HG03135 (cell line): Measurements from ENCODE around the gene MAMDC4.
"Not testable (repeated sequence)": the region's sequence is repeated elsewhere in the genome, so short reads cannot be mapped to it uniquely, and the experiment has no call there.

Source experiments
- ATAC-seq: cut with Tn5 transposase; IDR thresholded peaks from one replicate; pipeline ENCODE4 v1.9.1; 2021; ENCODE audit warnings: mild to moderate bottlenecking, moderate library complexity; ENCODE audit not compliant: unreplicated experiment

MAMDC4 gene

GRCh38 chr9:136860529-136860928 is 8.4 kb downstream of the MAMDC4 start:
- no peak for ATAC-seq

- ATAC-seq = no peak
These were observed 9.1 kb downstream of the MAMDC4 start for GRCh38 chr9:136860933-136861873.

GRCh38 chr9:136861874-136862457 is 9.8 kb downstream of the MAMDC4 start:
- no peak for ATAC-seq

DNA sequence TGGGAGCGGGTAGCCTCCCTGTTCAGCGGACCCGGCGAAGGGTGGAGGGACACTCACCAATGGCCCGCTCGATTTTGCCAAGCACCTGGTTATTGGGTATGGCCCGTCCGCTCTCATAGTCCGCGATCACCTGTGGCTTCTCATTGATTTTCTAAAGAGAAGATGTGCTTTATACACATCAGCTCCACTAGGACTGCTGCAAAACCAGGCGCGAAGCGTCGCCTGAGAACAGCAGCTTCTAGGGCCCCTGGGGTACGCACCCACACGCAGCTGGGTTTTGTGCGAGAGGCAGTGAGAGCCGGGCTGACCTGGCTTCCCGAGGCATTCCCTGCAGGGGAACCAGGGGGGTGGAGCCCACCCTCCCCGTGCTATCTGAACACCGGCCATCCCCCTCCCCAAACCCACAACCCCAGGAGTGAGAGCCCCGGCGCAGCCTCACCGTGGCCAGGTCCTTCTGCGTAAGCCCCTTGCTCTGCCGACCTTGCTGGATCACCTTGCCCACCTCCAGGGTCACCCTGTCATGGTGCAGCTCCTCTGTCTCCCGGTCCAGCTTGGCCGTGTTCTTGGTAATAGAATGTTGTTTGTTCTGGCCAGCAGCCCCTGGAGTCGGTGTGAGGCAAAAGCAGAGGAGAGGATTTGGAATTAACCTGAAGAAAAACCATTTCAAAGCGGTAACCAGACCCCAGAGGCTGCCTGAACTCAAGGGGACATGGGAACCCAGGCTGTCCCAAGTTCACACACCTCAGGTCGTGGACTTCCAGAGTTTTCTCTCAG is 10.9 kb downstream of the MAMDC4 start:
- no peak for ATAC-seq

GRCh38 chr9:136863623-136864273 is 11.6 kb downstream of the MAMDC4 start:
- no peak for ATAC-seq

DNA sequence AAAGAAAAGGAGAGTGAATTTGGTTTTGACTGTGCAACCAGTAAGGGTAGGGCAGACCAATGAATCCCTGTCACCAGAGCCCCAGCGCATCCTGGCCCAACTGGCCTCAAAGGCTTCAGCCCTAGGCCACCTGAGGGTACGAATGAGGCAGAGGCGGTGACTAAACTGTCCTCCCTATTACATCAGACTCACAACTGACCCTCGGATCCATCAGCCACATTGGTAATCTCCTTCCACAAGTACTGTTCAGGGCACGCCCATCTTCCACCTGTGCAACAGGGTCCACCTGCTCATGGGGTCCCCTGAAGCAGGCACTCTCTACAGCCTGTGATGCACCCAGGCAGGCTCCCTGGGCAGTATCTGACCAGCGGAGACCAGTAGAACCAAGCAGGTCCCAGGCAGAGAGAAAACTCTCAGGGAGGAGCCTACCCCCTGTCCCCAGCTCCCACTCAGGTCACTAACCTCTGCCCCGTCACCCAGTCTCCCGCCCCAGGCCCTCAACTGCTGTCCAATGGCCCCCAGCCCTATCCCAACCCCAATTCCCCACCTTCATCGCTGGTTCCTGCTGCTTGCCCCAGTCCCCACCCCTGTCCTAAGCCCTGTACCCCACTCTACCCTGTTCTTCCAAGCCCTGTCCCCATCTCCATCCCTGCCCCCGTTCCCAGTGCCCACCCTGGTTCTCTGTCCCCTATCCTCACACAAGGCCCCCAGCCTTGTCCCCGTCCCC is 13.1 kb downstream of the MAMDC4 start:
- no peak for ATAC-seq

DNA sequence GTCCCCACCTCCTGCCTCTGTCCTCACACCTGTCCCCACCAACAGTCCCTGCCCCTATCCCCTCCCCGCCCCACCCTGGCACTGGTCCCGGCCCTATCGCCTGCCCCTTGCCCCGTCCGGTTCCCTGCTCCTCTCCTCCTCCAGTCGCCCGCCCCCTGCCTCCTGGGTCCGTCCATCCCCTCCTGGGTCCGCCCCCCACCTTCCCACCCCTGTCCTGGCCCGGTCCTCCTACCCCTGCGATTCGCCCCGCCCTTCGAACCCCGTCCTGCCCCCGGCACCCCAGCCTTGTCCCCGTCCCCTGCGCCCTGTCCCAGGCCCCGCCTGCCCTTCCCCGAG is 13.6 kb downstream of the MAMDC4 start:
- ATAC-seq = no peak

DNA sequence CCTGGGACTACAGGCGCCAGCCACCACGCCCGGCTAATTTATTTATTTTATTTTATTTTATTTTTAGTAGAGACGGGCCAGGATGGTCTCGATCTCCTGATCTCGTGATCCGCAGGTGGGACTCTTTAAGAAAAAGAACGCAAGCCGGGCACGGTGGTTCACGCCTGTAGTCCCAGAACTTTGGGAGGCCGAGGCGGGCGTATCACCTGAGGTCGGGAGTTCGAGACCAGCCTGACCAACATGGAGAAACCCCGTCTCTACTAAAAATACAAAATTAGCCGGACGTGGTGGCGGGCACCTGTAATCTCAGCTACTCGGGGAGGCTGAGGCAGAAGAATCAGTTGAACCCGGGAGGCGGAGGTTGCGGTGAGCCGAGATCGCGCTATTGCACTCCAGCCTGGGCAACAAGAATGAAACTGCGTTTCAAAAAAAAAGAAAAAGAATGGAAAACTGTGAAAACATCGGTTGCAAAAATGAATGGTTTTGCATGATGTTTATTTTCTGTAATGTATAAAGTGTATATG is 14.8 kb downstream of the MAMDC4 start:
- ATAC-seq = not testable (repeated sequence)

DNA sequence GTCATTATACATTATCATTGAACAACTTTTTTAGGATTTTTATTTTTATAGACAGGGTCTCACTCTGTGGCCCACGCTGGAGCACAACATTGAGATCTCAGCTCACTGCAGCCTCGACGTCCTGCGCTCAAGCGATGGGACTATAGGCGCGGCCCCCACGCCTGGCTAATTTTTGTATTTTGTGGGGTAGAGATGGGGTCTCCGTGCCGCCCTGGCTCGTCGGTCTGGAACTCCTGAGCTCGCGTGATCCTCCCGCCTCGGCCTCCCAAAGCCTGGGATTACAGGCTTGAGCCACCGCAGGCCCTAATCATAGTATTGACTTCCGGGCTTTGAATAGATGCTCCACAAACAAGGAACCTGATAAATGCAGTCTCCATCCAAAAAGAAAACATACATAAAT is 15.3 kb downstream of the MAMDC4 start:
- ATAC-seq = no peak

DNA sequence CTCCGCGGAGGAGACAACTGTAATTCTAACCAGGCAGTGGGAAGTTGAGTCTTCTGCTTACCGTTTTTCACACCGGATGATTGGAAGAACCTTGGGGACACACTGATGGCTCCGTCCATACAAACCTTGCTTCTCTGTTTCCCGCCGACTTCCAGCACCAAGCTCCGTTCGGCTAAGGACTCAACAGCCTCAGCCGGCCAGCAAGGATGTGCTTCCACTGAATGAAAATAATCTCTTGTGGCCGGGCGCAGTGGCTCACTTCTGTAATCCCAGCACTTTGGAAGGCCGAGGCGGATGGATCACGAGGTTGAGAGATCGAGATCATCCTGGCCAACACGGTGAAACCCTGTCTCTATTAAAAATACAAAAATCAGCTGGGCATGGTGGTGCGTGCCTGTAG is 15.8 kb downstream of the MAMDC4 start:
- ATAC-seq = no peak

DNA sequence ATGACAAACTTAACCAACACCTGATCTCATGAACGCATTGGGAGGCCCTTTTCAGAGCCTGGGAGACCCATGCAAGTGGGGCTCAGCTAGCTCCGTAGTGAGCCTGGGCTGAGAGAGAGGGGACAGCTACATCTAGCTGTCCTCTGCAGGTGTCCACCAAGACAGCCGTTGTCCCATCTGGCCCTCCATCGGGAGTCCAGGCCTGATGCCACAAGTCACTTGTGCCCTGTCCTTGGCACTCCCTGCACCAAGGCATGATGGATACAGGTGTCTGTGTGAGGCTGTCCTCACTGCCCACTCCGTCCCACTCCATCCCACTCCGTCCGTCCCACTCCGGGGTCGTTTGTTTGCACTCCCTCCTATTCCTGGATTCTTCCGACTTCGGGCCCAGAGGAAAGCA is 16.5 kb downstream of the MAMDC4 start:
- ATAC-seq = no peak

DNA sequence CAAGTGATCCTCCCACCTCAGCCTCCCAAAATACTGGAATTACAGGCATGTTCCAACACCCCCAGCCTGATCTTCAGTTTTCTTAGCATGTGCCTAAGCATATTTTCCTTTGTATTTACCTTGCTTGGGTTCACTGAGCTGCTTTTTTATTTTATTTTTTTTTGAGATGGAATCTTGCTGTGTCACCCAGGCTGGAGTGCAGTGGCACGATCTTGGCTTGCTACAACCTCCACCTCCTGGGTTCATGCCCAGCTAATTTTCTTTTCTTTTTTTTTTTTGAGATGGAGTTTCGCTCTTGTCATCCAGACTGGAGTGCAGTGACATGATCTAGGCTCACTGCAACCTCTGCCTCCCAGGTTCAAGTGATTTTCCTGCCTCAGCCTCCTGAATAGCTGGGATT is 17.5 kb downstream of the MAMDC4 start:
- not testable (repeated sequence) for ATAC-seq

DNA sequence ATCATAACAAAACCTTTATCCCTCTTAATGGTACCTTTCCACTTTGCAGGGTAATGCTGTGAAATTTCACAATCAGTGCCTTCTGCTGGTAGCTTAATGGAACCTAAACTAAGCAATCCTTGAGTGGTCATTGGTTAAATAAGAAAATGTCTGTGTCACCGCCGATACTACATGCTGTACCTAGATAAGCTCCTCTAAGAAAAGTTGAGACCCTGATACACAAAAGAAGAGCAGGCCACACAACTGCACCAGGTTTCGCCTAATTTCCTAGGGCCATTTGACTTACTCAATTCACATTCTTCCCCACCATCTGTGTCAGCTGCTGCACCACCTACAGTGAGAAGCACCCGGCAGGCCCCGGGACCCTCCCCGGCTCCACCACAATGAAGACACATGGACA is 23.0 kb downstream of the MAMDC4 start:
- no peak for ATAC-seq

- no peak for ATAC-seq
These were observed 24.3 kb downstream of the MAMDC4 start for GRCh38 chr9:136876476-136876875.

DNA sequence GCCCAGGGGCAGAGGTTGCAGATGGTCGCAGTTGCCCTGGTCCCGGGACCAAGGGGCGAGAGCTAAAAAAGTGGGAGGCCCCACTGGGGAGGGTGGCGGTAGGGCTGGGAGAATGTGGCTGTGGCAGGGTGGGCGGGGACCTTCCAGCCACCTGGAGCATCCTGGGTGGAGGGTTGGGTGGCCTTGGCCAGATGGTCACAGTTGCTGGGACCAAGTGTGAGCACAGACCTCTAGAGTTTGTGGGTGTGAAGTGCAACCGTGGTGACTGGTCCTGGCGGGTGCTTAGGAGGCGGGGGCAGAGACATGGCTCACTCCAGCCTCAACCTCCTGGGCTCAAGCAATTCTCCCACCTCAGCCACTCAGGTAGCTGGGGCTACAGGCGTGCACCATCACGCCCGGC is 28.5 kb downstream of the MAMDC4 start:
- no peak for ATAC-seq

DNA sequence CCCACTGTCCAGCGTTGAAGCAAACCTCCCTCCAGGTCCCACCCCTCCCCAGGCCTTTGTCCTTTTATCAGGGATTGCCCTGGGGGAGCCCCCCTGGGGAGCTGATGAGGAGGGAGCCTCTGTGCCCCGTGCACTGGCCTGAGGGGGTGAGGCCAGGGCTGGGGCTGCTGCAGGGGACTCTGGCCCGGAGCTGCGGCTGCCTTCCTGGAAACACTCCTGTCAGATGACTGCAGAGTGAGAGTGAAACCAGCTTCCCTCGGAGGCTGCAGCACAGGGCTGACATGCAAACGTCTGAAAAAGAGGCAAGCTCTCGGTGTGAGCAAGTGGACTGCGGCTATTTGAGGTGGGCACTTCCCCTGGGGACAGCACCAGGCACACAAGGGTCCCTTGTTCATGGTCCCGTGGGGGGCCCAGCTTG is 29.6 kb downstream of the MAMDC4 start:
- ATAC-seq = no peak

- ATAC-seq = no peak
These were observed 30.2 kb downstream of the MAMDC4 start for GRCh38 chr9:136882109-136882946.

DNA sequence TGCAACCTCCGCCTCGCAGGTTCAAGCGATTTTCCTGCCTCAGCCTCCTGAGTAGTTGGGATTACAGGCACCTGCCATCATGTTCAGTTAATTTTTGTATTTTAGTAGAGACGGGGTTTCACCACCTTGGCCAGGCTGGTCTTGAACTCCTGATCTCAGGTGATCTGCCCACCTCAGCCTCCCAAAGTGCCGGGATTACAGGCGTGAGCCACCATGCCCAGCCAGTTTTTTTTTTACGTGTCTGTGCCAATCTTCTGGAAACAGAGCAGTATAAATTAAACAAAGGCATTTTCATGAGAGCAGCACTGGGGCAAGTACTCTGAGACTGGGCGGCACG is 30.8 kb downstream of the MAMDC4 start:
- not testable (repeated sequence) for ATAC-seq

- not testable (repeated sequence) for ATAC-seq
These were observed 31.5 kb downstream of the MAMDC4 start for GRCh38 chr9:136883670-136884069.
